ENCODE measurements around the gene DNM1.

DNA sequence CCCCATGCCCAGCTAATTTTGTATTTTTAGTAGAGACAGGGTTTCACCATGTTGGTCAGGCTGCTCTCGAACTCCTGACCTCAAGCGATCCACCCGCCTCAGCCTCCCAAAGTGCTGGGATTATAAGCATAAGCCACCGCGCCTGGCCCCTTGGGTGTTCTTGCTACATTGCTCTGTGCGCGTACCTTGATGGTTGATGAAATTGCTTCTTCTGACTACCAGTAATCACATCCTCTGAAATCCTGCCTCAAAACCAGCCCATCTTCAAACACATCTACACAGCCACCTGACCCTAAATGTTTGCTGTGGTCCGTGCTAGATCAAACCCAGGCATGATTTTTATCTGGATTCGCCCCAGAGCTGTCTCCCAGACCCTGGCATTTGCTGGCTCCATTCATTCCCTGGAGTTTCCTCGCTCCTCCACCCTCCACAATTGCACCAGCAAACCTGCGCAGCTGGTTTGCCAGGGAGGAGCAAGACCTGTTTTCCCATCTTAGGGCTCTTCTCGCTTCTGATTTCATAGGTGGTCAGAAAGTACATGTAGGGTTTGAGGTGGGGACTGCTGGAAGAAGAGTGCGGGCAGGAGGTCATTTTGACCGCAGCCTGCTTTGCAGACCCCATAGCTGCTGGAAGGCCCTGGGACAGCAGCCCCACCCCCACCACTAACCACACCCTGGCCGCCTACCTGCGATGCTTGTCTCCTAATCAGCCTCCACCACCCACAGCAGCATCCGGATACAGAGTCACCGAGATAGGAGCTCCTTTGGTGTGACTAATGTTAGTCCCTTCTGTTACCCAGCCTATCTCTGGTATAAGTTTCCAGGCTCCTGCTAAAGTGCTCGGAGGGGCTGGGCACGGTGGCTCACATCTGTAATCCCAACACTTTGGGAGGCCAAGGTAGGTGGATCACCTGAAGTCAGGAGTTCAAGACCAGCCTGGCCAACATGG lies 95.6 kb downstream of the DNM1 start:
- TF ChIP-seq EZH2phosphoT487 (IDR thresholded peaks at IDR 0.05) (no peak), EZH2 (IDR thresholded peaks at IDR 0.05) (no peak)
- TF ChIP-seq, protein P1, sequence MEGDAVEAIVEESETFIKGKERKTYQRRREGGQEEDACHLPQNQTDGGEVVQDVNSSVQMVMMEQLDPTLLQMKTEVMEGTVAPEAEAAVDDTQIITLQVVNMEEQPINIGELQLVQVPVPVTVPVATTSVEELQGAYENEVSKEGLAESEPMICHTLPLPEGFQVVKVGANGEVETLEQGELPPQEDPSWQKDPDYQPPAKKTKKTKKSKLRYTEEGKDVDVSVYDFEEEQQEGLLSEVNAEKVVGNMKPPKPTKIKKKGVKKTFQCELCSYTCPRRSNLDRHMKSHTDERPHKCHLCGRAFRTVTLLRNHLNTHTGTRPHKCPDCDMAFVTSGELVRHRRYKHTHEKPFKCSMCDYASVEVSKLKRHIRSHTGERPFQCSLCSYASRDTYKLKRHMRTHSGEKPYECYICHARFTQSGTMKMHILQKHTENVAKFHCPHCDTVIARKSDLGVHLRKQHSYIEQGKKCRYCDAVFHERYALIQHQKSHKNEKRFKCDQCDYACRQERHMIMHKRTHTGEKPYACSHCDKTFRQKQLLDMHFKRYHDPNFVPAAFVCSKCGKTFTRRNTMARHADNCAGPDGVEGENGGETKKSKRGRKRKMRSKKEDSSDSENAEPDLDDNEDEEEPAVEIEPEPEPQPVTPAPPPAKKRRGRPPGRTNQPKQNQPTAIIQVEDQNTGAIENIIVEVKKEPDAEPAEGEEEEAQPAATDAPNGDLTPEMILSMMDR (IDR thresholded peaks at IDR 0.05) = no peak

All from neural progenitor cell (in vitro differentiated cells).